ENCODE results near the gene DNAL1.

DNA sequence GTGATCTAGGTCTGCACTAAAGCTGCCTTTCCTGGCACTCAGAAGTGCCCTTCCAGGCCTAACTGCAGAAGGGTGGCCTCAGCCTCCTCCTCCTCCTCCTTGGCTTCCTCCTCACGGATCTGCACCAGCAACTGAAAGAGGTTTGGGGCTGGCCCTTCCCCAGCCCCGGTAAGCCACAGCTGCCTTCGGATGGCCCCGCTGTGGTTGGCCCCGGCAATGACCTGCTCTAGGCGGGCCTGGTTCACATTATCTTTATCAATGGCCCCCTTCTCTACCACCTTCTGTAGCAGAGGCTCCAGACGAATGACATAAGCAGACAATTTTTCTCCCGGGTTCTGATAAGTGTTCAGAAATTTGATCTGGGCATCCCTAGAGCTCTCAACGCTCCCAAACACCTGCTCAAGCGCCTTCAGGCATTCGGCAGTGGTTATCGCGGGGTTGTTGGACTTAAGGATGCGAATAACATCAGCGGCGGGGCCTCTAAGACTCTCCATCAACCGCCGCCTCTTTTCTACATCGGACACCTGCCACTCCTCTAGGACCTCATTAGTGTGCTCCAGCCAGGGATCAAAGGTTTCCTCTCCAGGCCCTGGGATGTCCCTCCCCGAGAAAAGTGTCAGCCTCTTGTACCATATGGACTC, 67.9 kb downstream of the DNAL1 start:
- TF ChIP-seq, protein P1, sequence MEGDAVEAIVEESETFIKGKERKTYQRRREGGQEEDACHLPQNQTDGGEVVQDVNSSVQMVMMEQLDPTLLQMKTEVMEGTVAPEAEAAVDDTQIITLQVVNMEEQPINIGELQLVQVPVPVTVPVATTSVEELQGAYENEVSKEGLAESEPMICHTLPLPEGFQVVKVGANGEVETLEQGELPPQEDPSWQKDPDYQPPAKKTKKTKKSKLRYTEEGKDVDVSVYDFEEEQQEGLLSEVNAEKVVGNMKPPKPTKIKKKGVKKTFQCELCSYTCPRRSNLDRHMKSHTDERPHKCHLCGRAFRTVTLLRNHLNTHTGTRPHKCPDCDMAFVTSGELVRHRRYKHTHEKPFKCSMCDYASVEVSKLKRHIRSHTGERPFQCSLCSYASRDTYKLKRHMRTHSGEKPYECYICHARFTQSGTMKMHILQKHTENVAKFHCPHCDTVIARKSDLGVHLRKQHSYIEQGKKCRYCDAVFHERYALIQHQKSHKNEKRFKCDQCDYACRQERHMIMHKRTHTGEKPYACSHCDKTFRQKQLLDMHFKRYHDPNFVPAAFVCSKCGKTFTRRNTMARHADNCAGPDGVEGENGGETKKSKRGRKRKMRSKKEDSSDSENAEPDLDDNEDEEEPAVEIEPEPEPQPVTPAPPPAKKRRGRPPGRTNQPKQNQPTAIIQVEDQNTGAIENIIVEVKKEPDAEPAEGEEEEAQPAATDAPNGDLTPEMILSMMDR (conservative IDR thresholded peaks at IDR 0.05; ENCODE audit: low read depth, low read length) = no peak
- TF ChIP-seq EZH2 (IDR thresholded peaks at IDR 0.05; ENCODE audit: borderline replicate concordance, low read depth, low read length, poor library complexity, severe bottlenecking) = no peak

Data from A673 (cell line).